ENCODE data around the gene DDOST.

The DDOST gene

GRCh38 chr1:20634065-20634593 is 27.0 kb downstream of the DDOST start:
- H3K36me3 ChIP-seq (ENCODE audit: insufficient read depth, low read length) = peaks cover 27% of the 10 kb centered on the region
- peak overlapping the region; percentile 1 for H3K9ac ChIP-seq (ENCODE audit: low read length)
- H3K27ac ChIP-seq (ENCODE audit: low read depth, low read length) = peak overlapping the region; percentile 94
- H3K4me3 ChIP-seq (ENCODE audit: low read depth in 1 of 2, low read length in 2 of 2) = peak overlapping the region; percentile 65 to 97
- no peaks in the 10 kb centered on the region for H3K27me3 ChIP-seq (ENCODE audit: control insufficient read depth in 1 of 2, insufficient read depth in 2 of 2, low read length in 2 of 2)
- peaks cover 9% of the 10 kb centered on the region for H3K4me1 ChIP-seq (ENCODE audit: insufficient read depth, low read length)
- H3K9me3 ChIP-seq (ENCODE audit: low read length) = no peaks in the 10 kb centered on the region

GRCh38 chr1:20633190-20634064 is 27.7 kb downstream of the DDOST start, which contains the start of gene PINK1:
Gene PINK1, plus strand, starts transcription at chr1:20633458. Its CDS starts 91 bp downstream, at chr1:20633549.
- Histone ChIP-seq H3K27ac (ENCODE audit: low read depth, low read length) (peak within 1 kb of the TSS; percentile 94), H3K4me1 (ENCODE audit: insufficient read depth, low read length) (peaks cover 9% of the 10 kb centered on the region), H3K27me3 (ENCODE audit: control insufficient read depth in 1 of 2, insufficient read depth in 2 of 2, low read length in 2 of 2) (no peaks in the 10 kb centered on the region), H3K4me3 (ENCODE audit: low read depth in 1 of 2, low read length in 2 of 2) (peak within 1 kb of the TSS; percentile 65 to 97), H3K36me3 (ENCODE audit: insufficient read depth, low read length) (peaks cover 20% of the 10 kb centered on the region), H3K9me3 (ENCODE audit: low read length) (no peaks in the 10 kb centered on the region), H3K9ac (ENCODE audit: low read length) (peak within 1 kb of the TSS; percentile 1)

GRCh38 chr1:20632386-20632785 is 28.8 kb downstream of the DDOST start:
- Histone ChIP-seq H3K4me1 (ENCODE audit: insufficient read depth, low read length) (peaks cover 9% of the 10 kb centered on the region), H3K9ac (ENCODE audit: low read length) (no peak overlapping the region), H3K9me3 (ENCODE audit: low read length) (no peaks in the 10 kb centered on the region), H3K4me3 (ENCODE audit: low read depth in 1 of 2, low read length in 2 of 2) (no peak overlapping the region), H3K36me3 (ENCODE audit: insufficient read depth, low read length) (peaks cover 10% of the 10 kb centered on the region), H3K27me3 (ENCODE audit: control insufficient read depth in 1 of 2, insufficient read depth in 2 of 2, low read length in 2 of 2) (no peaks in the 10 kb centered on the region), H3K27ac (ENCODE audit: low read depth, low read length) (no peak overlapping the region)

- Histone ChIP-seq H3K9ac (ENCODE audit: low read length) (no peak overlapping the region), H3K27me3 (ENCODE audit: control insufficient read depth in 1 of 2, insufficient read depth in 2 of 2, low read length in 2 of 2) (no peaks in the 10 kb centered on the region), H3K4me1 (ENCODE audit: insufficient read depth, low read length) (peaks cover 9% of the 10 kb centered on the region), H3K9me3 (ENCODE audit: low read length) (no peaks in the 10 kb centered on the region), H3K27ac (ENCODE audit: low read depth, low read length) (no peak overlapping the region), H3K36me3 (ENCODE audit: insufficient read depth, low read length) (no peaks in the 10 kb centered on the region), H3K4me3 (ENCODE audit: low read depth in 1 of 2, low read length in 2 of 2) (no peak overlapping the region)
Measured at GRCh38 chr1:20630729-20631128, 30.4 kb downstream of the DDOST start.

- Histone ChIP-seq H3K4me3 (ENCODE audit: low read depth in 1 of 2, low read length in 2 of 2) (no peak overlapping the region), H3K4me1 (ENCODE audit: insufficient read depth, low read length) (no peaks in the 10 kb centered on the region), H3K27ac (ENCODE audit: low read depth, low read length) (no peak overlapping the region), H3K27me3 (ENCODE audit: control insufficient read depth in 1 of 2, insufficient read depth in 2 of 2, low read length in 2 of 2) (no peaks in the 10 kb centered on the region), H3K9ac (ENCODE audit: low read length) (no peak overlapping the region), H3K9me3 (ENCODE audit: low read length) (no peaks in the 10 kb centered on the region), H3K36me3 (ENCODE audit: insufficient read depth, low read length) (no peaks in the 10 kb centered on the region)
Measured at GRCh38 chr1:20626524-20626923, 34.6 kb downstream of the DDOST start.

- H3K27ac ChIP-seq (ENCODE audit: low read depth, low read length) = no peak overlapping the region
- no peak overlapping the region for H3K9ac ChIP-seq (ENCODE audit: low read length)
- H3K4me3 ChIP-seq (ENCODE audit: low read depth in 1 of 2, low read length in 2 of 2) = no peak overlapping the region
- H3K4me1 ChIP-seq (ENCODE audit: insufficient read depth, low read length) = no peaks in the 10 kb centered on the region
- H3K9me3 ChIP-seq (ENCODE audit: low read length) = no peaks in the 10 kb centered on the region
- no peaks in the 10 kb centered on the region for H3K36me3 ChIP-seq (ENCODE audit: insufficient read depth, low read length)
- no peaks in the 10 kb centered on the region for H3K27me3 ChIP-seq (ENCODE audit: control insufficient read depth in 1 of 2, insufficient read depth in 2 of 2, low read length in 2 of 2)
Measured at GRCh38 chr1:20626098-20626427, 35.1 kb downstream of the DDOST start.

GRCh38 chr1:20625176-20626097 is 35.7 kb downstream of the DDOST start:
- Histone ChIP-seq H3K9me3 (ENCODE audit: low read length) (no peaks in the 10 kb centered on the region), H3K36me3 (ENCODE audit: insufficient read depth, low read length) (no peaks in the 10 kb centered on the region), H3K4me3 (ENCODE audit: low read depth in 1 of 2, low read length in 2 of 2) (no peak overlapping the region), H3K9ac (ENCODE audit: low read length) (no peak overlapping the region), H3K27me3 (ENCODE audit: control insufficient read depth in 1 of 2, insufficient read depth in 2 of 2, low read length in 2 of 2) (no peaks in the 10 kb centered on the region), H3K27ac (ENCODE audit: low read depth, low read length) (no peak overlapping the region), H3K4me1 (ENCODE audit: insufficient read depth, low read length) (no peaks in the 10 kb centered on the region)

- Histone ChIP-seq H3K27me3 (ENCODE audit: control insufficient read depth in 1 of 2, insufficient read depth in 2 of 2, low read length in 2 of 2) (no peaks in the 10 kb centered on the region), H3K9me3 (ENCODE audit: low read length) (no peaks in the 10 kb centered on the region), H3K9ac (ENCODE audit: low read length) (no peak overlapping the region), H3K27ac (ENCODE audit: low read depth, low read length) (no peak overlapping the region), H3K36me3 (ENCODE audit: insufficient read depth, low read length) (no peaks in the 10 kb centered on the region), H3K4me3 (ENCODE audit: low read depth in 1 of 2, low read length in 2 of 2) (no peak overlapping the region), H3K4me1 (ENCODE audit: insufficient read depth, low read length) (no peaks in the 10 kb centered on the region)
Measured at GRCh38 chr1:20624709-20625108, 36.5 kb downstream of the DDOST start.

- H3K4me1 ChIP-seq (ENCODE audit: insufficient read depth, low read length) = peaks cover 5% of the 10 kb centered on the region
- H3K27ac ChIP-seq (ENCODE audit: low read depth, low read length) = no peak overlapping the region
- H3K36me3 ChIP-seq (ENCODE audit: insufficient read depth, low read length) = no peaks in the 10 kb centered on the region
- no peak overlapping the region for H3K4me3 ChIP-seq (ENCODE audit: low read depth in 1 of 2, low read length in 2 of 2)
- no peaks in the 10 kb centered on the region for H3K9me3 ChIP-seq (ENCODE audit: low read length)
- no peak overlapping the region for H3K9ac ChIP-seq (ENCODE audit: low read length)
- no peaks in the 10 kb centered on the region for H3K27me3 ChIP-seq (ENCODE audit: control insufficient read depth in 1 of 2, insufficient read depth in 2 of 2, low read length in 2 of 2)
Measured at GRCh38 chr1:20621012-20621411, 40.2 kb downstream of the DDOST start.

GRCh38 chr1:20619999-20620398 is 41.2 kb downstream of the DDOST start:
- H3K36me3 ChIP-seq (ENCODE audit: insufficient read depth, low read length) = no peaks in the 10 kb centered on the region
- no peaks in the 10 kb centered on the region for H3K27me3 ChIP-seq (ENCODE audit: control insufficient read depth in 1 of 2, insufficient read depth in 2 of 2, low read length in 2 of 2)
- H3K9me3 ChIP-seq (ENCODE audit: low read length) = no peaks in the 10 kb centered on the region
- no peak overlapping the region for H3K4me3 ChIP-seq (ENCODE audit: low read depth in 1 of 2, low read length in 2 of 2)
- no peak overlapping the region for H3K27ac ChIP-seq (ENCODE audit: low read depth, low read length)
- no peak overlapping the region for H3K9ac ChIP-seq (ENCODE audit: low read length)
- peaks cover 8% of the 10 kb centered on the region for H3K4me1 ChIP-seq (ENCODE audit: insufficient read depth, low read length)

- Histone ChIP-seq H3K27me3 (ENCODE audit: control insufficient read depth in 1 of 2, insufficient read depth in 2 of 2, low read length in 2 of 2) (no peaks in the 10 kb centered on the region), H3K27ac (ENCODE audit: low read depth, low read length) (no peak overlapping the region), H3K9ac (ENCODE audit: low read length) (no peak overlapping the region), H3K36me3 (ENCODE audit: insufficient read depth, low read length) (no peaks in the 10 kb centered on the region), H3K4me1 (ENCODE audit: insufficient read depth, low read length) (peaks cover 14% of the 10 kb centered on the region), H3K4me3 (ENCODE audit: low read depth in 1 of 2, low read length in 2 of 2) (no peak overlapping the region), H3K9me3 (ENCODE audit: low read length) (no peaks in the 10 kb centered on the region)
Measured at GRCh38 chr1:20618550-20618949, 42.6 kb downstream of the DDOST start.
